Subcutaneous adipose tissue (tissue), 4 donors: ENCODE data around the gene PPP2R2D. TPM values are rescaled to one million over a fixed set of nuclear protein-coding genes. Genes with fewer than 3 reads are reported as not detected.

Experiments used
- CTCF ChIP-seq: fragments of 450-650 bp; IDR thresholded peaks from one replicate; pipeline ENCODE4 v1.5.1; 2016; ENCODE audit warnings: low read depth, mild to moderate bottlenecking, control low read depth, antibody characterized with exemption, moderate library complexity
- total RNA-seq, 4 donors: library from RNA; depleted of rRNA; stranded (reverse); fragments of >200 nt; gene quantifications; one replicate each; pipeline ENCODE4 v1.1.0, GENCODE V29; 2016

PPP2R2D gene
- total RNA-seq, 4 donors from 2014 or later, result 27.5 to 41.4 (median 29.5) TPM

- no peak for TF ChIP-seq CTCF
These were observed 44.3 kb downstream of the PPP2R2D start for GRCh38 chr10:131944976-131945695.

GRCh38 chr10:131946321-131946751, 45.5 kb downstream of the PPP2R2D start:
- no peak for TF ChIP-seq CTCF

- TF ChIP-seq CTCF, result no peak
These were observed 46.1 kb downstream of the PPP2R2D start for GRCh38 chr10:131946880-131947279.

DNA sequence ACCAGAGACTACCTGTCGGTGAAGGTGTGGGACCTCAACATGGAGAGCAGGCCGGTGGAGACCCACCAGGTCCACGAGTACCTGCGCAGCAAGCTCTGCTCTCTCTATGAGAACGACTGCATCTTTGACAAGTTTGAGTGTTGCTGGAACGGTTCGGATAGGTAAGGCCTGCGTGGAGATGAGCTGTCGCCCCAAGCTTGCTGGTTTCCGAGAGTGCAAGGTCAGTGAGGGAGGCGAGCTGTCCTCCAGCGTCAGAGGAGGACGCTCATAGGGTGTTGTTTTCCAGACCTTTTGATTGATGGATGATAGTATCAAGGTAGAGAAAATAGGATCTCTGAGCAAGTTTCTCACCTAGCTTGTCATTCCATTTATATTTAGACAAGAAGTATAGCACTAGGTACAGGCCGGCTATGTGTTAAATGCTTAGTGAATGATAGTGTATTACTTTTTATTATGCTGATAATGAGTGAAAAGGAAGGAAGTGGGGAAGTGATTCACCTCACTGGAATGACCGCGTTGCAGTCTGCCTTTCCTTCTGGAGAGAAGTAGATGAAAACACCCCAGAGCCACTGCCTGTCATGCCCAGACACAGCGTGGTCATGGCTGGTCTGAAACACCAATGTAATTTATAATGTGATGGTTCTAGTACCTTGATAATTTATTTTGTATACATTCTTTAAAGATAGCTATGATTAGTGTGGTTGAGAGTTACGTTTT, 47.0 kb downstream of the PPP2R2D start:
- TF ChIP-seq CTCF, result no peak

DNA sequence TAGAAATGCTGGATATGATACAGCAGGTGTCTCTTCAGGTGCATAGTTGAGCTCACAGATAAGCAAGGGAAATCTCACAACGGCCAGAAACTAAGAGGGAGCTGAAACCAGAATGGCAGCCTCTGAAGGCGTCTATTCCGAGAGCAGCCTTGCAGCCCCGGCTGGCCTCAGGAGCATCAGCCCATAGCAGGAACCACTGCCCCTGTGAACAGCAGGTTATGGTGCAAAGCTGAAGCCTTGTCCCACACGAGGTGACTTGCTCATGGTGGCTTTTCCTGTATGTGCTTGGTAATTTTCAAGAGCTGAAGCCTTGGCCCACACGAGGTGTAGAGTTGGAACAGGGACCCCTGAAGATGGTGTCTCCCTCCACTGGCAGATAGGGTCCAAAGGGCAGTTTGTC, 47.7 kb downstream of the PPP2R2D start:
- no peak for TF ChIP-seq CTCF

GRCh38 chr10:131949041-131949862, 48.4 kb downstream of the PPP2R2D start:
- TF ChIP-seq CTCF, result no peak

DNA sequence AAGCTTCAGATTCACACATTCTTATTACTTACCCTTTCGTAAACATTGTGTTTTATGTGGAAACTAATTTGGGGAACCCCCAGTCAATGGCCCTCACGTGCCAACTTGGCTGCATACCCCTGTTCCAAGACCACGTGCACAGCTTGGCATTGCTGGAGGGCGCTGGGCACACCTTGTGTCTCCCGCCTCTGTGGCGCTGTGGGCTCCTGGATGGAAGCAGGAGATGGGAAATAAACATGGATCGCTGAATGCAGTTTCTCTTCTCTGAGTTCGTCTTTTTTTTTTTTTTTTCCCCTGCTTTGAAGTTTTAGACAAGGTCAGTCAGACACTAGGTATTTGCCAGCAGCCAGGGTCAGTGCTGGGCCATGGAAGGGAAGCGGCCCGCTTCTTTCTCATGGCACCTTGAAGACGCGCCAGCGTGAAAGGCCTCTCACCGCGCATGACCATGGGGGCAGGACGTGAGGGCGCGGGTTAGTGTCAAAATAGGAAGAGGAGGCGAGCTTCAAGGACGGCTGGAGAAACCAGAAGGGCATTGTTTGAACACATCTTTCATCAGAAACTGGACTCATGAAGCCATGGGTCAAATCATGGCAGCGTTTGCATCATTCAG, 53.7 kb downstream of the PPP2R2D start:
- no peak for TF ChIP-seq CTCF
